ENCODE results near the gene CCDC170.
"Not testable (repeated sequence)": the region's sequence is repeated elsewhere in the genome, so short reads cannot be mapped to it uniquely, and the experiment has no call there.

The CCDC170 gene

GRCh38 chr6:151494235-151494935, 568 bp downstream of the CCDC170 start:
- DNase-seq = no peak

GRCh38 chr6:151494936-151495320, 1.1 kb downstream of the CCDC170 start:
- no peak for DNase-seq

- no peak for DNase-seq
These were observed 1.6 kb downstream of the CCDC170 start for GRCh38 chr6:151495380-151495779.

GRCh38 chr6:151497905-151498304, 4.1 kb downstream of the CCDC170 start:
- no peak for DNase-seq

- DNase-seq = no peak
These were observed 4.5 kb downstream of the CCDC170 start for GRCh38 chr6:151498327-151498726.

GRCh38 chr6:151499551-151499950, 5.7 kb downstream of the CCDC170 start:
- no peak for DNase-seq

GRCh38 chr6:151501511-151502136, 7.8 kb downstream of the CCDC170 start:
- no peak for DNase-seq

GRCh38 chr6:151502499-151502898, 8.7 kb downstream of the CCDC170 start:
- DNase-seq = no peak

GRCh38 chr6:151506761-151507160, 12.9 kb downstream of the CCDC170 start:
- no peak for DNase-seq

GRCh38 chr6:151509048-151509447, 15.2 kb downstream of the CCDC170 start:
- DNase-seq = no peak

- DNase-seq = no peak
These were observed 18.7 kb downstream of the CCDC170 start for GRCh38 chr6:151512481-151512880.

- no peak for DNase-seq
These were observed 20.3 kb downstream of the CCDC170 start for GRCh38 chr6:151514000-151514730.

- DNase-seq = not testable (repeated sequence)
These were observed 25.2 kb downstream of the CCDC170 start for GRCh38 chr6:151518992-151519391.

- no peak for DNase-seq
These were observed 29.2 kb downstream of the CCDC170 start for GRCh38 chr6:151523034-151523433.

GRCh38 chr6:151524059-151524458, 30.2 kb downstream of the CCDC170 start:
- DNase-seq = no peak

- DNase-seq = no peak
These were observed 40.8 kb downstream of the CCDC170 start for GRCh38 chr6:151534576-151534975.

GRCh38 chr6:151535476-151536187, 41.8 kb downstream of the CCDC170 start:
- no peak for DNase-seq

GRCh38 chr6:151536188-151536479, 42.3 kb downstream of the CCDC170 start:
- DNase-seq = no peak

- DNase-seq = no peak
These were observed 43.7 kb downstream of the CCDC170 start for GRCh38 chr6:151537556-151537955.

GRCh38 chr6:151539506-151540268, 45.9 kb downstream of the CCDC170 start:
- DNase-seq = no peak

- DNase-seq = no peak
These were observed 50.6 kb downstream of the CCDC170 start for GRCh38 chr6:151544453-151544852.

- not testable (repeated sequence) for DNase-seq
These were observed 51.1 kb downstream of the CCDC170 start for GRCh38 chr6:151544884-151545283.

All from T1000 (cell line).